ENCODE data around the gene YAE1.
"Not testable (repeated sequence)": the region's sequence is repeated elsewhere in the genome, so short reads cannot be mapped to it uniquely, and the experiment has no call there.

The YAE1 gene

GRCh38 chr7:39535720-39536119 is 30.5 kb upstream of the YAE1 start:
- Histone ChIP-seq H3K9me3 (ENCODE audit: control insufficient read depth, low read length) (no peaks in the 10 kb centered on the region), H3K4me2 (ENCODE audit: low read length) (no peak overlapping the region), H3K36me3 (ENCODE audit: control insufficient read depth, insufficient read depth, low read length) (no peaks in the 10 kb centered on the region), H3K9ac (no peak overlapping the region), H3K4me3 (ENCODE audit: low read depth, low read length) (no peak overlapping the region), H3K27ac (no peak overlapping the region), H3K79me2 (no peaks in the 10 kb centered on the region), H2AFZ (no peak overlapping the region), H3K27me3 (ENCODE audit: control insufficient read depth, insufficient read depth, low read length) (no peaks in the 10 kb centered on the region), H3K4me1 (peaks cover 19% of the 10 kb centered on the region)
- no peak for TF ChIP-seq CTCF (IDR thresholded peaks at IDR 0.05)

GRCh38 chr7:39536951-39537350 is 29.3 kb upstream of the YAE1 start:
- Histone ChIP-seq H3K79me2 (no peaks in the 10 kb centered on the region), H3K4me1 (peaks cover 27% of the 10 kb centered on the region), H3K27ac (no peak overlapping the region), H3K4me3 (ENCODE audit: low read depth, low read length) (no peak overlapping the region), H2AFZ (no peak overlapping the region), H3K27me3 (ENCODE audit: control insufficient read depth, insufficient read depth, low read length) (no peaks in the 10 kb centered on the region), H3K36me3 (ENCODE audit: control insufficient read depth, insufficient read depth, low read length) (no peaks in the 10 kb centered on the region), H3K9ac (no peak overlapping the region), H3K9me3 (ENCODE audit: control insufficient read depth, low read length) (no peaks in the 10 kb centered on the region), H3K4me2 (ENCODE audit: low read length) (no peak overlapping the region)
- TF ChIP-seq CTCF (IDR thresholded peaks at IDR 0.05) = no peak

GRCh38 chr7:39539816-39540215 is 26.4 kb upstream of the YAE1 start:
- peaks cover 23% of the 10 kb centered on the region for H3K4me1 ChIP-seq
- no peaks in the 10 kb centered on the region for H3K27me3 ChIP-seq (ENCODE audit: control insufficient read depth, insufficient read depth, low read length)
- no peaks in the 10 kb centered on the region for H3K9me3 ChIP-seq (ENCODE audit: control insufficient read depth, low read length)
- peak overlapping the region; percentile 82 for H2AFZ ChIP-seq
- H3K27ac ChIP-seq = peak overlapping the region; percentile 26
- no peak for TF ChIP-seq CTCF (IDR thresholded peaks at IDR 0.05)
- H3K9ac ChIP-seq = no peak overlapping the region
- H3K4me3 ChIP-seq (ENCODE audit: low read depth, low read length) = no peak overlapping the region
- H3K36me3 ChIP-seq (ENCODE audit: control insufficient read depth, insufficient read depth, low read length) = no peaks in the 10 kb centered on the region
- H3K79me2 ChIP-seq = no peaks in the 10 kb centered on the region
- H3K4me2 ChIP-seq (ENCODE audit: low read length) = no peak overlapping the region

GRCh38 chr7:39540320-39540719 is 25.9 kb upstream of the YAE1 start:
- no peak overlapping the region for H3K4me3 ChIP-seq (ENCODE audit: low read depth, low read length)
- TF ChIP-seq CTCF (IDR thresholded peaks at IDR 0.05) = no peak
- no peaks in the 10 kb centered on the region for H3K9me3 ChIP-seq (ENCODE audit: control insufficient read depth, low read length)
- H2AFZ ChIP-seq = peak overlapping the region; percentile 82
- H3K4me2 ChIP-seq (ENCODE audit: low read length) = no peak overlapping the region
- H3K27me3 ChIP-seq (ENCODE audit: control insufficient read depth, insufficient read depth, low read length) = no peaks in the 10 kb centered on the region
- peak overlapping the region; percentile 26 for H3K27ac ChIP-seq
- peaks cover 18% of the 10 kb centered on the region for H3K4me1 ChIP-seq
- no peaks in the 10 kb centered on the region for H3K36me3 ChIP-seq (ENCODE audit: control insufficient read depth, insufficient read depth, low read length)
- H3K79me2 ChIP-seq = no peaks in the 10 kb centered on the region
- no peak overlapping the region for H3K9ac ChIP-seq

GRCh38 chr7:39541511-39541910 is 24.7 kb upstream of the YAE1 start:
- H3K4me3 ChIP-seq (ENCODE audit: low read depth, low read length) = no peak overlapping the region
- no peaks in the 10 kb centered on the region for H3K9me3 ChIP-seq (ENCODE audit: control insufficient read depth, low read length)
- no peak overlapping the region for H3K4me2 ChIP-seq (ENCODE audit: low read length)
- peak overlapping the region; percentile 68 for H3K27ac ChIP-seq
- no peaks in the 10 kb centered on the region for H3K27me3 ChIP-seq (ENCODE audit: control insufficient read depth, insufficient read depth, low read length)
- TF ChIP-seq CTCF (IDR thresholded peaks at IDR 0.05) = no peak
- H2AFZ ChIP-seq = peak overlapping the region; percentile 80
- H3K79me2 ChIP-seq = no peaks in the 10 kb centered on the region
- no peaks in the 10 kb centered on the region for H3K36me3 ChIP-seq (ENCODE audit: control insufficient read depth, insufficient read depth, low read length)
- peaks cover 17% of the 10 kb centered on the region for H3K4me1 ChIP-seq
- H3K9ac ChIP-seq = no peak overlapping the region

- not testable (repeated sequence) for H2AFZ ChIP-seq; H3K4me3 ChIP-seq (ENCODE audit: low read depth, low read length); H3K36me3 ChIP-seq (ENCODE audit: control insufficient read depth, insufficient read depth, low read length); H3K79me2 ChIP-seq; H3K27me3 ChIP-seq (ENCODE audit: control insufficient read depth, insufficient read depth, low read length); H3K9ac ChIP-seq; H3K9me3 ChIP-seq (ENCODE audit: control insufficient read depth, low read length); H3K27ac ChIP-seq; H3K4me2 ChIP-seq (ENCODE audit: low read length)
- H3K4me1 ChIP-seq = peaks cover 16% of the 10 kb centered on the region
Measured at GRCh38 chr7:39544774-39545173, 21.4 kb upstream of the YAE1 start.
